Inferior parietal cortex (tissue), 1 donor: ENCODE data around the gene ACO1.

ENCODE experiments used
- DNase-seq: peaks from one replicate; pipeline ENCODE4 v3.0.0-alpha.2; 2016; ENCODE audit errors: extremely low spot score

The ACO1 gene

DNA sequence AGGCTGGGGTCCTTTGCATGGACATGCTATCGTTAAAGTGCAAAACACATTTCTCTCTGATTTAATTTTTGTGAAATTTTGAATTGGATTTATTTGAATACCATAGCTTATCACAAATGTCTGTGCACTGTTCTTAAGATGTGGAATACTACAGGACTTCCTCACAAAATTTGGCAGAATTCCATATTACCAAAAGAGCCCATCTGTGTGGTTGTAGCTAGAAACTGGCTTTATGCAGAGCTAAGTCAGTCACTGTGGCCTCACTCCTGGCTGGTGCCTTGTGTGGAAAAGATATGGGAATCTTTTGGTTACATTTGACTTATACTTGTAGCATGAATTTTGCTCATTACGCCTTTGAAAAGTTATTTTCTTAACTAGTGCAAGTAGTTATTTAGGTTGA, 35.5 kb downstream of the ACO1 start:
- DNase-seq = no peak

DNA sequence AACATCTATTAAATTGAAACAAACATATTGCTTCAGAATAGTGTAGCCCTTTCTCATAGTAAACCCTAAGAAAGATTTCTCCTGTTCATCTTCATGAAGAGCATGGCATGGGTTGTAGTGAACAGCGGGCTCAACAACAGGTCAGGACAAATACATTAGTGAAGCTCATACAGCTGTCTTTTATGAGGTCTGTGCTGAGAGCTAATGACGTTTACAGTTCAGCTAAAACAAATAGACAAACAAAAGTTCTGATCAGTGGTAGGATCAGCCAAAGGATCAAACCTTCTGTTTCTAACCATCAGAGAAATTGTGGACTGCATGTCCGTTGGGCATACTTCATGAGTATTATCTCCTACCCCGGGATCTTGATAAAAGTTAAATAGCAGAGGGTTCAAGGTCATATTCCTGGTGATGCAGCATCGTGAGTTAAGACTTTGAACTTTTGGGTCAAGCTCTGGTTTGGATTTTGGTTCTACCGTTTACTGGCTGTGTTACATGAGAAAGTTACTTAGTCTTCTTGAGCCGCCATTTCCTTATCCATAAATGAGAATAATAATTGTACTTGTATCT, 37.9 kb downstream of the ACO1 start:
- DNase-seq = no peak

DNA sequence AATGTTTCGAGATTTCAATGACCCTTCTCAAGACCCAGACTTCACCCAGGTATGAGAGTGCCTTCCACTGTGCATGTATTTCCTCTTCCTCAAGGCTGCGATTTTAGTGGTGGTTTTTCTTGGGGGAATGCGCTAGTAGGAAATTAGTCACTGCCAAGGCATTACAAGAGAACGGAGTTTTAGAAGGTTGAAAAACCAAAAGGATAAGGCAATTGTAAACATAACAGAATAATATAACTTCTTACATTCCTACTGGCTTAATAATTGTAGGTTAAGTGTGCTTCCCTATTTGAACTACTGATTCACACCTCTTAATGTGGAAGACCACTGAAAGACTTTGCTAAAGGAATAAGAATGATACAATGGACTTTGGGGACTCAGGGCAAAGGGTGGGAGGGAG, 38.9 kb downstream of the ACO1 start:
- no peak for DNase-seq

DNA sequence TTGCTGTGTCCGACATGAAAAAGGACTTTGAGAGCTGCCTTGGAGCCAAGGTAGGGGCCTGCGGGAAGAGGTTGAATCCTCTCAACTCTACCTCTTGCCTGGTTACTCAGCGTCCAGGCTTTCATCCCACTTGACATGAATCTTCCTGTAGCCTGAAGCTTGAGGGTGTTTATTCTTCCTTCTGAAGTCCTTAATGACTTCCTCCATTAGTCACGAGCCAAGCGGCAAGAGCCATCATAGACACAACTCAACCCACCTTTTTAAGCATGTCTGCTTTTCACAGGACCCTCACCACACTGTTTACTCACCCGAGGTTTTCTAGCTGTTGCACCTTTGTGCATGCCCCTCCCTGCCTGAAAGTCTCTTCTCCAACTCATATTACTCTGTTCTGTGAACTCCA, 40.2 kb downstream of the ACO1 start:
- no peak for DNase-seq

DNA sequence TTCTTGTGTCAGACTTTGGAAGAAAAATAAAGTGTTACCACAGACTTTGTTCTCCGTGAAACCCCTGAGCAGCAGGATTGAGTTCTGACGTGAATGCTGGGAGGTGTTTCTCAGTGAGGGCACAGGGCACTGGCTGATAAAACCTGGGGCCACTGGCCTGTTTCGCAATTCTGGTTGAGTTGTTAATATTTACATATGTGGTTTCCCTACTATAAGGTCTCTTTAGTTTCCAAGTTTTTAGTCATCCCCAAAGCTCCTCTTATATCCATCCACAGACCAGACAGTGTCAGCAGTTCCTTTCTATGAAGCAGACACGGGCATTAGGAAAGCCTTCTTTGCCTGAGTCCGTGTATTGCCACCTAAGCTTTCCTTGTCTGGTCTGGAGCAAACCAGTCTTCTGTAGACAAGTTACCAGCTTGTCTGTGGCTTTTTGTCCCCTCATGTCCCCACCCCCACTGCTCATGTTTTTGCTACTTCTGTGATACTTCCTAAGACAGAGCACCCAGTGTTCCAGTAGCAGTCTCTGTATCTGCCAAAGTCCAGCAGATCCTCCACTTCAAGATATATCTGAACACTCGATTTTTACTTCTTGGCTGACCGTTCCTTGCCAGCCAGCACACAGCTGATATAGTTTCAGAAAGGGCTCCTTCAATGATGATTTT, 42.0 kb downstream of the ACO1 start:
- DNase-seq = peak; percentile 36

DNA sequence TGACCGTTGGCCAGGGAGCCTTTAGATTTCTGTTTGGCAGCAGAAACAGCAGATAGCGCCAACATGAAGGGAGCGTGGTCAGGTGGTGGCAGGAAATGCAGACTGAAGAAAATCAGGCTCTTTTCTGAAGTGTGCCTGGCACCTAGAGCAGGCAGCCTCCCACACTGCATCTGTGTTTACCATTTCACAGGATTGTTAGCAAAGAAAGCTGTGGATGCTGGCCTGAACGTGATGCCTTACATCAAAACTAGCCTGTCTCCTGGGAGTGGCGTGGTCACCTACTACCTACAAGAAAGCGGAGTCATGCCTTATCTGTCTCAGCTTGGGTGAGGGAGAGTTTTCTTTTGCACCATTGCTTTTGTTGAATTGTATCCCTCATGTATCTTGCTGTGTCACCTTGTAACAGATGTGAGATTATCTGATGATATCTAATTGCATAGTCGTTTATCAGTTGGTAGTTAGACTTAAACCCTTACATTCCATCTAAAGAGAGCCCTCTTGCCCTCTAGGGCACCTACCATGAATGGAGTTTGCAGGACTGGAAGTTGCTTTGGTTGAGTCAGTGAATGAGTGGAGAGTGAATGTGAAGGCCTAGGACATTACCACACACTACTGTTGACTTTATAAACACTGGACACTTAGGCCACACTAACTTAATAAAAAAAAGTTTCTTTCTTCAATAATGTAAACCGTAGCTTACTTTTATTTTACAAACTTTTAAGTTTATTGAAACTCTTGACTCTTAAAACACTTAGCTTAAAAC, 42.8 kb downstream of the ACO1 start:
- DNase-seq = peak; percentile 43

DNA sequence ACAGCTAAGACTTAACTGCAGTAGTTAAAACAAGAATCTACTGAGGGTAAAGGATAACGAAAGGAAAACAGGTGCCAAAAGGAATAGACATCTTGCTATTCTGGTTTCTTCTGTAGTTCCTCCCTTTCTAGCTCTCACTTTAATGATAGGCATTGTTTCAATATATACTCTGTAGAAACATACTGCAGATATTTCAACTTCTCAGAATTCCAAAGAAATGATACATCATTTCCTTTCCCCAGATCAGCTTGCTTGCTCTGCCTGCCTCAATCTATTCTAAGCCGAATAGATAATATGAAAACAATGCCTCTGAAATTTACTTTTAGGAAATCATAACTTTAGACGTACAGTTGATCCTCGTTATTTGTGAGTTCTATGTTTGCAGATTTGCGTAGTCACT, 46.3 kb downstream of the ACO1 start:
- no peak for DNase-seq

DNA sequence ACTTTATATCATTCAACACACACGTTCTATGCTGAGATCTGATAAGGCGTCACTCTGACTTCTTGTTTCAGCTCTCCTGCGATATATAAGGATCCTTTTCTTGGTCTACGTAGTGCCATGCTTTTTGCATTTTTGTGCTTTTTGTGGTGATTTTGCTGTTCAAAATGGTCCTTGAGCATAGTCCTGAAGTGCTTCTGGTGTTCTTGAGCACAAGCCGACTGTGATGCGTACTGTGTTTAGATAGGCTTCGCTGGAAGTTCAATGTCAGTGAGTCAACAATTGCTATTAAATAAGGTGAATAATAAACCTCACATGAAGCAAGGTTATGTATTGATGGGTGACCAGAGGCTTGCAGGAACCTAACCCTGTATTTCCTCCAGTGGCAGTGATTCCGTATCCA, 46.8 kb downstream of the ACO1 start:
- no peak for DNase-seq

DNA sequence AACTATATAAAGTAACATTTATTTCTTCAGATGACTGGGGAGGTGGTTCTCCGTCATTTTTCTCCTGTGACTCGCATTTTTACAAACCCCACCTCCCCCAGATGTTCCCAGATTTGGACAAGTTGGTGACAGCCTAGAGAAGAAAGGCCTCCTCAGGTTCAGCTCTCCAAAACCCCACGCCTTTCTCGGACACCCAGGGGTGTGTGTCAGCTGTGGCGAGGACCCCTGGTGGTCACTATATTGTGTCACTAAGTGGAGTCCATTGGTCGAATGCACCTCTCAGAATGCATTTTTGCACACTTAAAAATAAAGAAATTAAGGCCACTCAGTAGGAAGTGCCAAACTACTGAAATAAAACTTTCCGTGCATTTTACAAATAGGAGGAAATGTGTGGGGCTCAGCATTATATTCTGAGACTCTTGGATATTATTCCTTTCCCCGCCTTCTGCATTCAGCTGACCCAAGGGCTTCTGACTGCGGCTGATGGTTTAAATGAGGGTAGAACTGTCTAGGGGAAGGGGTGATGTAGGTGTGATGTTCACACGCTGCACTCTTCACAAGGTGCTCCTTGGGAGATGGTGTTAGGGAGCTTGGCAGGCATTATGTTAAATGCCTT, 47.6 kb downstream of the ACO1 start:
- no peak for DNase-seq

DNA sequence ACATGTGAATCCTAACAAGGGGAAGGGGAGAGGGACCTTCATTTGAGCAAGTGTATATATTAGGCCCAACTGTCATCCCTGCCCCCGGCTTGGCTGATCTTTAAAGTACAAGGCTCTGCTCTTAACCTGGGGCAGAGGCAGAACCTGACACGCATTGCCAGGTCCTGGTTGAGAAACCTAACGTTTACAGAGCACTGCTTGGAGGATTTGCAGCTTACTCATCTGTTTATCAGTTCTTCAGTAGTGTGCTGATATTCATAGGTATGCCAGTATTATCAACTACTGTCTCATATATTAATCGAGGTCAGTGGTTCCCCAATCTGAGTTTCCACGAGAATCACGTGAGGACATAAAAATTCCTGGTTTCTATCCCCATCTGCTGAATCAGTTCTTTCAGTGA, 50.4 kb downstream of the ACO1 start:
- no peak for DNase-seq

DNA sequence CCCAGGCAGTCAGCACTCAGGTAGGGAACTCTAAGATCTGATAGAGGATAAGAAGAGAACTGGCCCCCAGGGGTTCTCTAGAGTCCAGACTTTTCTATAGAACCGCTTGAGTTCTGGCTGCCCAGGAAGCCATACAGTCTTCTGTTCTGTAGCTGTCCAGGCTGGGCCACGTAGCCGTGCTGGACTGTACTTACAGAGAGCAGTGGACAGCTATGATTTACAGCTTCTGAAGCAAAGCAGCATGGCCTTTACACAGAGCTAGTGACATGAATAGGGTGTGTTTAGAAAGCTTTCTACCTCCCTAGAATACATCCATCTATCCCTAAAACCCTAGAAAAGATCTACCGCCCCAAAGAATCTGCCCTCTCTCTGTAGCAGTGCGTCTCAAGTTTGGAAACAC, 57.2 kb downstream of the ACO1 start:
- no peak for DNase-seq

DNA sequence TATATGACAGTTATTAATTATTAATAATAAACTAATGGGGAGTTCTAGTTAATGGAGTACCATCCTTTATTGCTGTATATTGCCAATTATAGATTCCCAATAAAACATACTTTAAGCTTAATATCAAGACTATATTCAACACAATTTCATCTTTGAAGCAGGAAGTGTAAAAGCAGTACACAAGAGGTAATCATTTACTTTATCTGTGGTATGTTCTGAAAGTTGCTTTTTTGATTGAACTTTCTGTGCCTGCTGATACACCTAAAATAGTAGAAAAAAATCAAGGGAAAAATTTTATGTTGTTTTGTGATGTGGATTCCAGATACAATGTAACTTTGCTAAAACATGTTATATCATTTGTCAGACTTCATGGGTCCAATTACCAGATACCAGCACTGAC, 58.0 kb downstream of the ACO1 start:
- DNase-seq = no peak

DNA sequence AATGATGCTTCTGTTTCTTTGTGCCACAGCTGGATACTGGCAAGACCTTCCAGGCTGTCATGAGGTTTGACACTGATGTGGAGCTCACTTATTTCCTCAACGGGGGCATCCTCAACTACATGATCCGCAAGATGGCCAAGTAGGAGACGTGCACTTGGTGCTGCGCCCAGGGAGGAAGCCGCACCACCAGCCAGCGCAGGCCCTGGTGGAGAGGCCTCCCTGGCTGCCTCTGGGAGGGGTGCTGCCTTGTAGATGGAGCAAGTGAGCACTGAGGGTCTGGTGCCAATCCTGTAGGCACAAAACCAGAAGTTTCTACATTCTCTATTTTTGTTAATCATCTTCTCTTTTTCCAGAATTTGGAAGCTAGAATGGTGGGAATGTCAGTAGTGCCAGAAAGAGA, 65.5 kb downstream of the ACO1 start:
- DNase-seq = no peak

DNA sequence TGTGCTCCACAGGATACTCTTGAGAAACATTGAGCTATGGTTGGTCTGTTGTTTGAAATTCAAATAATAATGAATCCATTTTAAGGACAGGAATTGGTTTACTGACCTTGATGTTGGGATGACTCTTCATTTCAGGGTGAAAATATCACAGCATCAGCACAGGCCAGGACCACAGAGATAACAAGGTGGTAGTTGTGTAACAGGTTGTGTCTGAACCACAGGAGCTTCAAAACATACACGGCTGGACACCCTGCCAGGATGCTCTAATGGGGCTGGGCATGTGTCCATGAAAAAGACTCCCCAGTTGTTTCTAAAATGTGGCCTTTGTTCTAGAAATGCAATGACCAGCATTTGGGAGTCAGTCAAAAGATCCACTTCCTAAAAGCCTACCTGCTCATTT, 69.8 kb downstream of the ACO1 start:
- no peak for DNase-seq

DNA sequence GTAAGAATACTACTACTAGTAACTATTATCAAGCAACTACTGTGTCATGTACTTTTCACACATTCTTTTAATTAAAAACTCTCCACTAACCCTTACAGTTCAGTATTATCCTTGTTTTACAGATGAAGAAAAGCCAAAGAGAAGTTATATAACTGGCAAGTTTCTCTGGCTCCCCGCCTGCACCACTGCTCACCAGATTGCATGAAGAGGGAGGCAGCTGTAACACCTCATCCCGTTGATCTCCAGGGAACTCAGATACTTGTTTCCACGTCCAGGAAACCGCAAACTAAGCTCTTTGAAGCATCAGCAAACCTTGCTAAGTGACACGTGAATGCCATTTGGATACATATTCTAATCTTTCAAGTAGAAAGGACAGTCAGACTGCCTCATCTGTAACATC, 71.3 kb downstream of the ACO1 start:
- DNase-seq = peak; percentile 39

DNA sequence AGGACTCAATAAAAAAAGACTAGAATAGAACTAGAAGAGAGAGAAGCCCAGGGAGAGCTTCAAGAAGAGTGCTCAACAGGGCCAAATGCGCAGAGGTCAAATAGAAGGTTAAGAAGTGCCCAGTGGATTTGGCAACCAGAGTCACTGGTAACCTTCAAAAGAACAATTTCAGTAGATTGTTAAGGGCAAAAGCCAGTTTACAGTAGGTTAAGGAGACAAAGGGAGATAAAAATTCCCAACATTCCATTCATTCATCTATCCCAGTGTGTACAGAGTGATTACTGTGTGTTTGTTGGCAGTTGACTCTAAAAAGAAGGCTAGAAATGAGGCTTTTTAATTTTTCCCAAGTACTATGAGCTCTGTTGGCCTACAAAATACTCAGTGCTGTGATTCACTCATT, 72.1 kb downstream of the ACO1 start:
- no peak for DNase-seq

DNA sequence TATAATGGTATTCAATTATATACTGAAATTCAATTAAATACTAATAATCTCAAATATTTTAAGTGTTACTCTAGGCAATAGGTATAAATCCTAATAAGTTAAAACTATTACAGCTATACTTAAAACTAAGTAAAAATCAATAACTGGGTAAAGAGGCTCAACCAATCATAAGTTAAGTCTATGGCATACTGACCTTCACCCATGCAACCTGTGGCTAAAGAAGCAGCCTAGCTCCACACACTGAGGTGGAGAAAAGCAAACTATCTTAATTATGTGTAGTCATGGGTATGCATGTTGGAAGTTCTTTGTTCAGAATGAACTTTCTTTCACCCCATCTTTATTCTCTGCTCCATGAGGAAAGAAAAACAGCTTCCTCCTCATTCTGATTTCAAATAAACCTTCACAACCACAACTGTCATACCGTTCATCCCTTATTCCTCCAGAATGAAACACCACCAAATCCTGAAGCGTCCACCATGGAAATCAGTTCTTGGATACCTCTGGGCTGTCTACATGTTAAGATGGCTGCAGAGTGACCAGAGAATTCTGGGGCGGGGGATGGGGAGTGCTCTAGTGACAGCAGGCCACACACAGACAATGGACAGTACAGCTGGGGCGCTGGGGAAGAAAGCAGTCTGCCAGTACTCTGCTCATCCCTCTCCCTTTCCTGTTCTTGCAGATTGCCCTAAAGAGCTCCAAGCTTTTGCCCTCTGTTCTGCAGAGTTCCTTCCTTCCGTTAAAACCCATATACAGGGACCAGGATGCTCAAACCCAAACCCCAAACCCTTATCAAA, 79.3 kb downstream of the ACO1 start:
- DNase-seq = no peak

DNA sequence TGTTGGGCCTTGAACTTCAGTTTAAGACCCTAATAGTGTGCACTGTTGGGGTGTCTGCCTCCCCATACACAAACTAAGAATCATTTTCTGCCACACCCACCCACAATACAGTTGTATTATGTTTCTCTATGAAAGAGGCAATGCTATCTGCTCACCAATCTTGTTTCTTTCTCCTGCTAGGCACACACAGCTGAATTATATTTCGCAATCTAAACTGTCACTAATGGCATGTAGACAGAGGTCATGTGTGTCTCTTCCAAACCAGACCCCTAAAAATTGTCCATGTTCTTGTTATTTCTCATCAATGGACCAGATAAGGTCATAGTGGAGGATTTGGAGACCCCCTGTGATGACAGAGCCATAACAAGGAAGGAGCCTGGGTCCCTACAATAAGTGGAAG, 84.3 kb downstream of the ACO1 start:
- DNase-seq = no peak

DNA sequence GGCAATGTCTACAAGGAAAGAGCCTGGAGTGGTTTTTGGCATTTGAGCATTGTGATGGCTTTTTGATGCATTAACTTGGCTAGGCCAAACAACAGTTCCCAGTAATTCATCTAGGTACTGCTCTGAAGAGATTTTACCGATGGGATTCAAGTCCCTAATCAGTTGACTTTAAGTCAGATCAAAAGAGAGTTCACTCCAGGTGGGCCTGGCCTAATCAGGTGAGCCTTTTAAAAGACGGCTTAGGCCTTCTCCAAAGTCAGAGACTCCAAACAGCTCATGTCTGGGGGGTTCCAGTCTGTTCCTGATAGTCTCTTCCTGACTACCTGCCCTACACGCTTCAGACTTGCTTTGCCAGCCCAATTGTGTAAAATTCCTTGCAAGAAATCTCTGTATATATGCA, 87.9 kb downstream of the ACO1 start:
- DNase-seq = no peak

DNA sequence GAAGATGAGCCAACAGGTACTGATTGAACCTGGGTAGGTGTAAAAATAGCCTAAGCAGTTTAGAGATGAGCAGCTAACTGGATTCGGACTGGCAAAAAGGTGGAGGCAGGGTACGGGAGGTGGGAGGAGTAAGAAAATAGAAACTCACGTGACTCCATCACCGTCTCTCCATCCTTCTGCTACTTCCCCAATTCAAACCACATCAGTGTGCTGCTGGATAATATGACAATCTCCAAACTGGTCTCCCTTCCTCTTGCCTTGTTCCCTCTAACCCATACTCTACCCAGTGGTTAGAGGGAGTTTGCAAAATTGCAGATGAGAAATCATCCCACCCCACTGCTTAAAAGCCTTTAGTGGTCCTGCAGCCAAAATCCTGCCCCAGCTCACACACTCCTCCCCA, 98.9 kb downstream of the ACO1 start:
- no peak for DNase-seq

DNA sequence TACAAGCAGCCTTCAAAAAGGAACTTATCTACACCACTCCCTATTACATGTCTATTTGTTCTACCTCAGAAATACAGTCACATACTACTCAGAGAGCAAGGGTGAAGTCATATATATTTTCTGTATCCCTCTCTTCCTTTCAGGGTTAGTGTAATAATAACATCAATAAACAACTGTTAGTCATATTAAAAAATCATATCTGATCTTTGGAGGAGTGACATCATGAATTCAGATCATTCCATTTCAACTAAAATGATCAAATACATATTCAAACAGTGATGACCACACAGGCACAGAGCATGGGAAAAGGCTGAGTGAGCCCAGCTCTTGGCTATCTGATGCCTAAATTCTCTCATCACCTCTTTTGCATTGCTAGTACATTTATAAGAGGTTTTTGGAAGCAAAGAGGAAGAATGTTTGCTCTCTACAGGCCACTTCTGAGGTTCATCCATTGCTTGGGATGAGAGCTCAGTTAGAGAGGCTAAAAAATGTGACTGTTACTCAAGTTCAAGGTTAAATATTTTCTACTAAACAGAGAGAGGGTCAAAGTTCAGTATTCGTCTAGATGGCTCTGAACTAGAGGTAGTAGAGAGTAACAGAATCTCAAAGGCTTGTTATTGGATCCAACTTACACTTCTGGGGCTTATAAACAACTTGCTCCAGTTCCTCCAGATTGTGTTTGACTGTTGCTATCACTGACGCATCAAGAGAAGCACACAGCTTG, 102.6 kb downstream of the ACO1 start:
- DNase-seq = no peak

DNA sequence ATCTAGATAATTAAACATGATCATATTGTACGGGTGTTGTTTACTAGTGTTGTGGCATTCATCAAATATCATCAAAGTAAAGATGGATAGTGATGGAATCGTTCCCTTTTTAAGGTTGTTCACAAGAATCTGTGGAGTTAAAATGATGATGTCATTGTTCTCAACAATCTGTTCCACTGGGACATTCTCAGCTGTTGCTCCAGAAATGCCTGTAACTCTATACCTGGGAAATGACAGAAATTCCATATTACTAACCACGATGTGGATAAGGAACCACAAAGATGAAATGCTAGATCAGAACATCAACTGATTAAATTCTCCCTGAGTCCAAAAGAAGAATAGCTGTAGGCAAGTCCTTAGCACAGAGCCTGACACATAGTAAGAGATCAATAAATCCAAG, 103.5 kb downstream of the ACO1 start:
- no peak for DNase-seq
